NCI-H1092 treated with DMSO at 0.1 percent for 48 hours (cell line): ENCODE measurements around the gene CRYAA.
"Not testable (repeated sequence)": the region's sequence is repeated elsewhere in the genome, so short reads cannot be mapped to it uniquely, and the experiment has no call there.

Source experiments
- DNase-seq: peaks from one replicate; lab custom pipeline; 2025; lab: John Stamatoyannopoulos, UW

The CRYAA gene

GRCh38 chr21:43168708-43169107 is at the start of gene CRYAA:
Gene CRYAA (plus strand): TSS chr21:43169008. CDS start chr21:43169100, 92 bp downstream.
- not testable (repeated sequence) for DNase-seq

DNA sequence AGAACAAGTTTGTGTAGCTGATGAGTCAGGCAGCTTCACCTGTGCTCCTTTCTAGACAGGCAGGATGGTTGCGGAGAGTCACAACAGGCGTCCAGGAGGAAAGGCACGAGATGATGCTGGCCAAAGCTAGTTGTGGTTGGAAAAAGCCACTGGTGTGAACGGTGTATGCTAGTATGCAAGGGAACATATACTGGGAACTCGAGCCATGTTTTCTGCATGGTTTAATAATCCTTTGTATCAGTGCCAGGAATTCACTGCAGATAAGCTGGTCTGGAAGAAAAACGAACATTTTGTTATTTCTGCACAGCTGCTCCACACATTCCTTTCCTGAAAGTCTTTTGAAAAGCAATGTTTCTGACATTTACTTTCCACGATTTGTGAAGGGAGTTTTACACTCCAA is 38.7 kb upstream of the CRYAA start:
- not testable (repeated sequence) for DNase-seq

- DNase-seq: not testable (repeated sequence)
These were observed 34.3 kb upstream of the CRYAA start for GRCh38 chr21:43134520-43134919.

GRCh38 chr21:43138944-43139343 is 29.9 kb upstream of the CRYAA start:
- not testable (repeated sequence) for DNase-seq

DNA sequence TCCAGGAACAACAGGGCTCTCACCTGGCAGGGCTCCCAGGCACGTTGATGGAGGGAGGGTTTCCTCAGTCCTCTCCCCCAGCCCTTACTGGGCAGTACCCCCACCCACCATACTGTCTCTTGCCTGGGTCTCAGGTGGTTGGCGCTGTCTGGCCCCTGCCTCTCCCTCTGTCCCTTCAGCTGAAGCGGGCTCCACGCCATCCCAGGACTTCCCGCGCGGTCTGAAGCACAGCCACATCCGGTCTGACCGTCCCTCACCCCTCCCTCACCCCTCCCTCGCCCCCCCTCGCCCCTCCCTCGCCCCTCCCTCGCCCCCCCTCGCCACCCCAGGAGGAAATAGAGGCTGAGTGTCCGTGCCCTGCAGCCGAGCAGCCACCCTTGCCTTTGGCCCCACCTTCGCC is 27.4 kb upstream of the CRYAA start:
- not testable (repeated sequence) for DNase-seq

DNA sequence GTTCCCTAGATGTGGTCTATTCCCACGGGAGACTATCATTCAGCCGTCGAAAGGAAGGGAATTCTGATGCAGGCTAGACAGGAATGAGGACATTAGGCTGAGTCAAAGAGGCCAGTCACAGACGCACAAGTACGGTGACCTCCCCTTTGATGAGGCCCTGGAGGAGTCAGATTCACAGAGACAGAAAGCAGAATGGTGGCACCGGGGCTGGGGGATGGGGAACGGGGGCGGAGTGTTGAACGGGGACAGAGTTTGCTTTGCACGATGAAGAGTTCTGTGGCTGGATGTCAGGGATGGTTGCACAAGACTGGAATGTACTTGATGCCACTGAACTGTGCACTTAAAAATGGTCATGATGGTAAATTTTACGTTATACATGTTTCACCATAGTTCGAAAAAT is 22.2 kb upstream of the CRYAA start:
- DNase-seq: not testable (repeated sequence)

DNA sequence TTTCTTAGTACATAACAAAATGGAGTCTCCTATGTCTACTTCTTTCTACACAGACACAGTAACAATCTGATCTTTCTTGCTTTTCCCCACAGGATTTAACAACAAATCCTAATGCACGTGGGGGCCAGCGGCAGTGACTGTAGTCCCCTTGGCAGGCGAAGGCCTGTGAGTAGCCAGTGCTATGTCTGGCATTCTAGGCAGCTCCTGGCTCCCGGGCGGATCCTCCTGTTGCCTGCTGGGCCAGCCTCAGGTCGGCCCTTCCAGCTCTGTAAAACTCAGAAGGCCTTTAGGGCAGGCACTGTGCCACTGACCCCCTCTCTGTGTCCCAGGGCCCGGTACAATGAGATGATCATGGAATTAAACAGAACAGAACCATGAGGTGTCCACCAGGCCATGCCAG is 20.8 kb upstream of the CRYAA start:
- DNase-seq: not testable (repeated sequence)

- not testable (repeated sequence) for DNase-seq
These were observed 19.5 kb upstream of the CRYAA start for GRCh38 chr21:43149344-43149743.

- DNase-seq: not testable (repeated sequence)
These were observed 15.2 kb upstream of the CRYAA start for GRCh38 chr21:43153601-43154000.

GRCh38 chr21:43159279-43160175 is 9.3 kb upstream of the CRYAA start:
- not testable (repeated sequence) for DNase-seq

DNA sequence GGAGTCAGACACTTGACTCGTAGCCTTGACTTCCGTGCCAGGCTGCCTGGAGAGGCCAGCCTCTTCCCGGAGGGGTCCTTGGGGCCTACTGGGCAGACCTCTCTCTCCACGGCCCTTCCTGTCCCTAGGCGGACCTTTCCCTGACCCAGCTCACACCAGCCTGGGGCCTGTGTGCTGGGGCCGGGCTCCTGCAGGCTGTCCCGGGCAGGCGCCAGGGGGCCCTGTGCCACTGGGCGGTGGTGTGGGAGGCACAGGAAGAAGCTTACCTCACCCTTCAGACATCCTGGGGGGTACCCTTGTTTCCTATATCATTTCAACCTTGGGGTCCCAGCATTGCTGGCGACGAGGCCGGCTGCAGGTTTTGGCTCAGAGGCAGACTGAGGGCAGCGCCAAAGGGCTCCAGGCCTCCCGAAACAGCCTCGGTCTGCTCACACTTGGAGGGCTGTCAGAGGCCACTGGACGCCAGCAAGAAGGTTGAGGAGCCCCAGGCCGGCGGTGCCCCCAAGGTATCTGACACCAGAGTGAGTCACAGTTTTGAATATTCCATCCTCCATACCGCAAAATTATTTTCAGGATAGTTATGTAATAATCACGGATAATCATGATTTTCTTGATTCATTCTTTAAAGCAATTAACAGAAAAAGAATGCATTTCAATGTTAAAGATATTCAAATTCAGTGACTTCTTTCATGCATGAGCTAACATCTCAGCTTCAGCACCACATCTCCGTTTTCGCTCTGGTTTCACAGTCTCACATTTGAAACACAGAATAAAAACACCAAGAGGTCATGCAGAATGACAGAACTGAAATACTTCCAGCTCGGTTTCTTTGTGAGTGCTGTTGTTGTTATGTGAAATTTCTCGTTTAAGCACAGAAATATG is 6.7 kb upstream of the CRYAA start:
- DNase-seq: not testable (repeated sequence)

DNA sequence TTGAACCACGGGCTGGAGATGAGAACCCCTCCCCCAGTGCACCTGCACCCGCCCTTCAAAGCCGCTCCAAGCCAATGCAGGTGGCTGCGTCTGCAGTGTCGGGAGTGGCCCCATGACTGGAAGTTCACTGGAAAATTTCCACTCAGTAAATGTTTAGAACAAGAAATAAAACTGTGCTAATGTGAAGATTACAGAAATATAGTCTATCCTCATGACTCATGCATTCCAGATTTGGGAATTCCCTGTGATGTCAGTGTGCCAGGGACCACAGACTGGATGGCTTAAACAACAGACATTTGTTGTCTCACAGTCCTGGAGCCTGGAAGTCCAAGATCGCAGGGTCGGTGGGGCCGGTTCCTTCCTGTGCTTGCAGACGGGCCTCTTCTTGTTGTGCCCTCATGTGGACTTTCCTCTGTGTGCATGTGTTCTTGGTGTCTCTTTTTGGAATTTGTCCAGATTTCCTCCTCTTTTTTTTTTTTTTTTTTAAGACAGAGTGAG is 6.1 kb upstream of the CRYAA start:
- DNase-seq: not testable (repeated sequence)

DNA sequence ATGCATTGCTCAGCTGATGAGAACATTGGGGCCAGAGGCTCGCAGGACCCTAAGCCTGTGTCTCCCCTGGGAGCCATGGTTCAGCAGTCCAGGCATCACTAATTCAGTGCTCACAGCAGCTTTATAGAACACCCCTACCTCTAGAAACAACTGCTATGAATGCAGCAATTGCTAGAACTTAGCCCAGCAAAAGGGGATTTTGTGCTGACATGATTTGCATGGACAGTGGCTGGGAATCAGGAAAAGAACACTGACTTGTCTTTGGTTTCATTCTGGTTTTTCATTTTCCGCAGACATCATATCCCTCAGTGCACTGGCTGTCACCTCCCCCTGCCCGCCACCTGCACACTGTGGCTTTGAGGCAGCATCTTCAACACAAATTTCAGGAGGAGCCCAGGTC is 4.0 kb upstream of the CRYAA start:
- DNase-seq: not testable (repeated sequence)

- not testable (repeated sequence) for DNase-seq
These were observed 3.1 kb upstream of the CRYAA start for GRCh38 chr21:43165734-43166133.

DNA sequence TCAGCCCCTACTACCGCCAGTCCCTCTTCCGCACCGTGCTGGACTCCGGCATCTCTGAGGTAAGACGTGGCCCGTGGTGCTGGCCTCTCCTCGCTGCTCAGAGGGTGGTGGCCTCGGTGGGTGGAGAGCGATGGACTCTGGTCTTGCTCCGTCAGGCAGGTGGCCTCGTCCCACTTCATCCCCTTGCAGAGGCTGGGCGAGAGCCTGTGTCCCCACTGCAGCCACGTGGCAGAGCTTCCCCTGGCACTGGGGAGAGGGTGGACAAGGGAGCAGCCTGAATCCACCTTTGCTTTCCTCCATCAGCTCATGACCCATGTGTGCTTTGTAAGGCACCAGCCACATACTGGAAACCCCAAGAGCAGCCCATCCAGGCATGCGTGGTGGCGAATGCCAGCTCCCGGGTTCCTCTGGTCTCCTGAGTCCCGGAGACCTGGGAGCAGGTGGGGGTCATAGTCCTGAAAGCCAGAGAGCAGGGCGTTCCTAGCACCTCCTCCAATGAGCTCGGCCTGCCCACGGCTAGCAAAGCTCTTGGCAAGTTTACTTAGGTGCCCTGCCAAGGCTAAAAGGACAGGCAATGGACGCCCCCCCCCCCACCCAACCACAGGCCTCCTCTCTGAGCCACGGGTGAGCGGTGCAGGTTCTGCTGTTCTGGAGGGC is 550 bp downstream of the CRYAA start:
- DNase-seq: not testable (repeated sequence)

GRCh38 chr21:43169891-43170290 is 1.1 kb downstream of the CRYAA start:
- not testable (repeated sequence) for DNase-seq

DNA sequence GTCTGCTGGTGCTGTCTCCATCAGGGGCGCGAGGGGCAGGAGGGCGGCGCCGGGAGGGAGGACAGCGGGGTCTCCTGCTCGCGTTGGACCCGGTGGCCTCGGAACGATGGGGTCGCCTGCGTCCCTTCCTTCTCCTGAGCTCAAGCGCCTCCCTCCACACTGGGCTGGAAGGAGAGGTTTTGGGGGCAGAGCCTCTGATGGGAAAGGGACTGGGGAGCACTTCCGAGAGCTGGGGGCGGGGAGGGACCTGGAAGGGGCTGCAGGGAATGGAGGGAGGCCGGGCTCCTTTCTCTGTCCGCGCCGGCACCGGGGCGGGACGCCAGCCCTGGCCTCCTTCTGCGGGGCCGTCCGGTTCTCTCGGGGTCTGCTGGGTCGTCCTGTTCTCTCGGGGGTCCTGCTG is 4.0 kb downstream of the CRYAA start:
- not testable (repeated sequence) for DNase-seq

DNA sequence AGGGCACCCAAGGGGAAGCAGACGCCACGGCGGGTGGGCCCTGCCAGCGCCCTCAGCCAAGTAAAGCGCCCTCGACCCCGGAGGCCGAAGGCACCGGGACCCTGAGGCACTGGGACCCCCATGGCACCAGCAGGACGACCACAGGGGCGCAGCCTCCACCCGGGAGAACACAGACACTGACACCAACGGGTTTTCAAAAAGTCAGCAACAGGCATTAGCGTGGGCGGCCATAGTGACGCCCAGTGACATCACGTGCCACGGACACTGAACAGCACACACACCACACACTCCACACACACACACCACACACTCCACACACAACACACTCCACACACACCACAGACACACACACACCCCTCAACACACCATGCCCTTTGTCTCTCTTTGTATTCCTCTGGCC is 4.6 kb downstream of the CRYAA start:
- not testable (repeated sequence) for DNase-seq

DNA sequence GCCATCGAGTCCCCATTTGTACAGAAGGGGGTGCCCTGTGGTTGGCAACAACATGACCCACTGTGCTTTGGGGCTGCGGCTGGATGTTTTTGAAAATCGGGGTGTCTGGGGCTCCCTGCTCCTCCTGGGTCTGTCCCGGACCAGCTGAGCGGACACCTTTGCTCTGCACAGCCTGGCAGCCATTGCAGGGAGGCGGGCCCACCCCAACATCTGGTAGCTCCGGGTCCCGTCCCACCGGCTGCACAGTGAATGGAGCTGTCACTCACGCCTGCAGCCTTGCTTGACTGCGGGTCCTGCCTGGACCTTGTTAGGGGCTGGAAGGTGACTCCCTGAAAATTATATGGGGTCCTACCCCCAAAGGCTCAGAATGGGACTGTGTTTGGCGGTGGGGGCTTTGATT is 5.1 kb downstream of the CRYAA start:
- not testable (repeated sequence) for DNase-seq

DNA sequence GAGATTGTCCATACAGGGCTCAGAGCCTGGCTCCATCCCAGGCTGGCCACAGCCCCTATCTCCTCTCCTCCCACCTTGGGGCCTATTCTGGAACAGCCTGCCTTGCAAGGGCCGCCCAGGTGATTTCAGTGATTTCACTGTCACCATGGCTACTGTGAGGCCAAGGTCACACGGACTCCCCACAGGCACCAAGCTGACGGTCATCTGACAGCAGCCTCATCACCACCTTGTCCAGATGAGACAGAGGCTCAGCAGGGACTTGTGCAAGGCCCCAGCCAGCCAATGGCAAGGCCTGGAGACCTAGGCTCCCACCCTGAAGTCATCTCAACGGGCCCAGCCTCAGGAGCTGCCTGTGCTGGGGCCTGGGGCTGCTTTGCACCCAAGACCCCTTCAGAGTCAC is 6.2 kb downstream of the CRYAA start:
- not testable (repeated sequence) for DNase-seq

GRCh38 chr21:43176621-43177020 is 7.8 kb downstream of the CRYAA start:
- DNase-seq: not testable (repeated sequence)
